SK-N-SH (cell line): ENCODE data around the gene SLC10A7. TPM values are rescaled to one million over a fixed set of nuclear protein-coding genes. Genes with fewer than 3 reads are reported as not detected.

Experiments used
- CTCF ChIA-PET: fragments of 300-600, 350-600 bp; formaldehyde crosslinking; extraction: SDS; loops from one replicate; lab custom pipeline; 2021; lab: Yijun Ruan, JAX
- POLR2A ChIA-PET: fragments of 350-600 bp; sonication (Branson Sonifier 250); formaldehyde crosslinking; extraction: SDS; loops from one replicate; lab custom pipeline; 2020; ENCODE audit warnings: antibody characterized with exemption, inconsistent platforms; lab: Yijun Ruan, JAX
- DNase-seq: peaks from one replicate; pipeline ENCODE4 v3.0.0; 2012
- H2AFZ ChIP-seq: fragments of 200-600 bp; sonication (generic); 2 replicates; pipeline ENCODE4 v1.8.1; 2016; ENCODE audit warnings: antibody characterized with exemption, mild to moderate bottlenecking, low read depth
- H3F3A ChIP-seq: fragments of 200-600 bp; sonication (generic); replicated peaks from 2 replicates; pipeline ENCODE3; 2016; ENCODE audit warnings: antibody characterized with exemption, mild to moderate bottlenecking; ENCODE audit not compliant: insufficient read depth
- H3K27ac ChIP-seq, 2 experiments: fragments of 200-500 bp in 1 of 2; fragments of 200-600 bp in 1 of 2; sonication (Bioruptor generic) in 1 of 2; sonication (generic), shearing (Covaris generic) in 1 of 2; 2 replicates each; pipeline versions ENCODE4 v1.5.1 to v1.6.1; 2014 to 2016; ENCODE audit warnings: low read depth in 2 of 2, inconsistent platforms in 1 of 2, low read length in 1 of 2, mild to moderate bottlenecking in 1 of 2, mixed read lengths in 1 of 2
- H3K27me3 ChIP-seq: fragments of 200-600 bp; sonication (generic), shearing (Covaris generic); 2 replicates; pipeline ENCODE4 v1.6.1; 2016; ENCODE audit warnings: mixed run types; ENCODE audit not compliant: insufficient read depth
- H3K36me3 ChIP-seq, 2 experiments: fragments of 200-500 bp in 1 of 2; fragments of 200-600 bp in 1 of 2; sonication (Bioruptor generic) in 1 of 2; sonication (generic) in 1 of 2; replicated peaks in 1 of 2; 2 replicates each; pipeline versions ENCODE3 to v1.5.1; 2014 to 2016; ENCODE audit warnings: low read length in 1 of 2, mild to moderate bottlenecking in 1 of 2; ENCODE audit not compliant: insufficient read depth in 2 of 2, control insufficient read depth in 1 of 2
- H3K4me1 ChIP-seq, 2 experiments: fragments of 200-500 bp in 1 of 2; fragments of 200-600 bp in 1 of 2; sonication (Bioruptor generic) in 1 of 2; sonication (generic), shearing (Covaris generic) in 1 of 2; 2 replicates each; pipeline versions ENCODE4 v1.5.1 to v1.6.1; 2014 to 2016; ENCODE audit warnings: low read depth in 1 of 2, low read length in 1 of 2, mixed run types in 1 of 2; ENCODE audit not compliant: insufficient read depth in 2 of 2, control insufficient read depth in 1 of 2
- H3K4me2 ChIP-seq: fragments of 200-600 bp; sonication (generic), shearing (Covaris generic); 2 replicates; pipeline ENCODE4 v1.6.1; 2017; ENCODE audit warnings: mixed run types
- H3K4me3 ChIP-seq, 2 experiments: fragments of 200-500 bp in 1 of 2; fragments of 200-600 bp in 1 of 2; sonication (Bioruptor generic) in 1 of 2; sonication (generic), shearing (Covaris generic) in 1 of 2; 2 replicates each; pipeline versions ENCODE4 v1.5.1 to v1.8.1; 2014 to 2016; ENCODE audit warnings: low read depth in 2 of 2, inconsistent platforms in 1 of 2, low read length in 1 of 2, mild to moderate bottlenecking in 1 of 2, mixed read lengths in 1 of 2, moderate library complexity in 1 of 2
- H3K79me2 ChIP-seq: fragments of 200-600 bp; sonication (generic); 2 replicates; pipeline ENCODE4 v1.8.1; 2017; ENCODE audit warnings: mild to moderate bottlenecking; ENCODE audit not compliant: insufficient read depth
- H3K9ac ChIP-seq: fragments of 200-600 bp; sonication (generic); 2 replicates; pipeline ENCODE4 v1.6.1; 2017; ENCODE audit warnings: mixed run types
- H3K9me2 ChIP-seq: fragments of 200-600 bp; sonication (generic); 2 replicates; pipeline ENCODE4 v1.6.1; 2017; ENCODE audit warnings: mixed run types
- H3K9me3 ChIP-seq: fragments of 200-600 bp; sonication (generic); 2 replicates; pipeline ENCODE4 v1.6.1; 2017; ENCODE audit warnings: mixed run types, mild to moderate bottlenecking, moderate library complexity
- H4K20me1 ChIP-seq: fragments of 200-600 bp; sonication (generic); 2 replicates; pipeline ENCODE4 v1.6.1; 2017; ENCODE audit warnings: mild to moderate bottlenecking, mixed run types; ENCODE audit not compliant: insufficient read depth
- EP300 ChIP-seq, 2 experiments: IDR thresholded peaks; 2 replicates each; pipeline versions ENCODE4 v1.4.0 to v1.6.1; 2012; ENCODE audit warnings: borderline replicate concordance in 1 of 2, low read depth in 1 of 2, low read length in 1 of 2
- FOSL2 ChIP-seq: IDR thresholded peaks from 2 replicates; pipeline ENCODE4 v1.4.0; 2012; ENCODE audit warnings: low read depth, mild to moderate bottlenecking, moderate library complexity, borderline replicate concordance
- GABPA ChIP-seq: IDR thresholded peaks from 2 replicates; pipeline ENCODE4 v1.4.0; 2012; ENCODE audit warnings: low read depth, mild to moderate bottlenecking
- MEF2A ChIP-seq: IDR thresholded peaks from 2 replicates; pipeline ENCODE4 v1.4.0; 2012; ENCODE audit warnings: low read depth, borderline replicate concordance
- PBX3 ChIP-seq: IDR thresholded peaks from 2 replicates; pipeline ENCODE4; 2012
- POLR2AphosphoS5 ChIP-seq: IDR thresholded peaks from 2 replicates; pipeline ENCODE4 v1.6.1; 2012; ENCODE audit warnings: low read depth, low read length
- RAD21 ChIP-seq: IDR thresholded peaks from 2 replicates; pipeline ENCODE4 v1.6.1; 2012; ENCODE audit warnings: mild to moderate bottlenecking, low read length
- TAF1 ChIP-seq: IDR thresholded peaks from 2 replicates; pipeline ENCODE4 v1.6.1; 2012; ENCODE audit warnings: low read depth, mild to moderate bottlenecking, low read length, moderate library complexity, borderline replicate concordance
- USF1 ChIP-seq: IDR thresholded peaks from 2 replicates; pipeline ENCODE4 v1.4.0; 2012; ENCODE audit warnings: low read depth, borderline replicate concordance
- WGBS: methylation state at CpG from one replicate; pipeline ENCODE4 v1.1.6; 2017; ENCODE audit warnings: low lambda C conversion rate; 5-methylcytosine and 5-hydroxymethylcytosine counted together
- polyA plus RNA-seq, 3 experiments: library from polyadenylated mRNA; depleted of rRNA; stranded (reverse); fragments of >200 nt; gene quantifications; 2 replicates each; pipeline ENCODE4 v1.2.3, GENCODE V29; 2012
- TF ChIP-seq, protein P1 (sequence below): IDR thresholded peaks from 2 replicates; pipeline ENCODE4 v1.6.1; 2012; ENCODE audit warnings: mild to moderate bottlenecking, low read depth, low read length, moderate library complexity

The SLC10A7 gene
- polyA plus RNA-seq, 1 of the 3 experiments (the other 2 are of a cell fraction) = 3.3 TPM

DNA sequence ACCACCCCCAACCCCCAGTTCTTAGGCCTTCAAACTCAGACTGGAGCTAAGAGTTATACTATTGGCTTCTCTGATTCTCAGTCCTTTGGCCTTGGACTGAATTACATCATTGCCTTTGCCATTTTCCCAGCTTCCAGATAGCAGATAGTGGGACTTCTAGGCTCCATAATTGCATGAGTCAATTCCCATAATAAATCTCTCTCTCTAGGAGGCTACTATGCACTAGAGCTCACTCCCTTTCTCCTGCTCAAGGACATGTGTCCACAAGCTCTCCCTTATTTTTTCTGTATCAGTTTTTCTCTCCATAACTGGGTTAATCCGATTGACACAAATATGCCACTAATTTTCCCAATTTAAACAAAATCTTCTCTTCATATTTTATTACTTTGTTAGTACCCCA, 204.0 kb downstream of the SLC10A7 start:
- no peaks in the 10 kb centered on the region for H3K9me2 ChIP-seq
- no peaks in the 10 kb centered on the region for H3K27me3 ChIP-seq
- H3K4me2 ChIP-seq = no peak overlapping the region
- no peak overlapping the region for H3K9ac ChIP-seq
- no peaks in the 10 kb centered on the region for H3K79me2 ChIP-seq
- TF ChIP-seq EP300 (IDR thresholded peaks at IDR 0.05; ENCODE audit: borderline replicate concordance in 1 of 2, low read depth in 1 of 2, low read length in 1 of 2) = no peak
- TF ChIP-seq RAD21 = no peak
- no peak for TF ChIP-seq TAF1
- no peak for TF ChIP-seq GABPA
- no peak for TF ChIP-seq USF1
- no peak for TF ChIP-seq PBX3
- TF ChIP-seq MEF2A = no peak
- no peaks in the 10 kb centered on the region for H3K9me3 ChIP-seq
- H3K27ac ChIP-seq = no peak overlapping the region
- no peak for DNase-seq
- H3K4me3 ChIP-seq = no peak overlapping the region
- no peaks in the 10 kb centered on the region for H3K36me3 ChIP-seq
- ChIA-PET POLR2A (no interaction called here), CTCF (interaction anchor here (0.8 kb wide), 1 partner anchor 737 kb away, joined by 3 read pairs; no protein-coding TSS in a partner anchor)
- H3K4me1 ChIP-seq = no peaks in the 10 kb centered on the region; a peak in 1 of 4 replicates
- H2AFZ ChIP-seq = no peak overlapping the region
- 100% methylated on average over 1 of the region's 1 CpG for WGBS
- no peaks in the 10 kb centered on the region for H3F3A ChIP-seq
- H4K20me1 ChIP-seq = no peaks in the 10 kb centered on the region

DNA sequence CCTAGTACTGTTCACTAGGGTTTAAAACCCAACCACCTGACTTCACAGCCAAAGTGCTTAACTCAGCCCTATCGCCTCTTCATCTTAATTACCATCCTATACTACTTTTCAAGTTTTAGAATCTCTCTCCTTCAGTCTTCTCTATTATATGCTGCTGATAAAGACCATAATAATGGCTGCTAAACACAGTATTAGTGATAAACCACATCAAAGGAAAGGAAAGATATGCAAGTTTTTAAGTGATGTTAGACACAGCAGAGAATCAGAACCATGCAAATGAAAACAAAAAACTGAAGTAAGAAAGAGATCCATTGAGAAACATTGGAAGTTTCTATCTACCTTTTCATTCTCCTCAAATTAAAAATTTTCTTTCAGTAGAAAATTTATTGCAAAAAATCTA, 206.6 kb downstream of the SLC10A7 start:
- H3K4me2 ChIP-seq = no peak overlapping the region
- H3K4me1 ChIP-seq = peaks cover 9 to 14% of the 10 kb centered on the region in 2 experiments; a peak in 3 of 4 replicates
- no peaks in the 10 kb centered on the region for H3K79me2 ChIP-seq
- H3K9ac ChIP-seq = no peak overlapping the region
- DNase-seq = no peak
- H3F3A ChIP-seq = no peaks in the 10 kb centered on the region
- H2AFZ ChIP-seq = no peak overlapping the region
- no peak for TF ChIP-seq POLR2AphosphoS5
- TF ChIP-seq, protein P1, sequence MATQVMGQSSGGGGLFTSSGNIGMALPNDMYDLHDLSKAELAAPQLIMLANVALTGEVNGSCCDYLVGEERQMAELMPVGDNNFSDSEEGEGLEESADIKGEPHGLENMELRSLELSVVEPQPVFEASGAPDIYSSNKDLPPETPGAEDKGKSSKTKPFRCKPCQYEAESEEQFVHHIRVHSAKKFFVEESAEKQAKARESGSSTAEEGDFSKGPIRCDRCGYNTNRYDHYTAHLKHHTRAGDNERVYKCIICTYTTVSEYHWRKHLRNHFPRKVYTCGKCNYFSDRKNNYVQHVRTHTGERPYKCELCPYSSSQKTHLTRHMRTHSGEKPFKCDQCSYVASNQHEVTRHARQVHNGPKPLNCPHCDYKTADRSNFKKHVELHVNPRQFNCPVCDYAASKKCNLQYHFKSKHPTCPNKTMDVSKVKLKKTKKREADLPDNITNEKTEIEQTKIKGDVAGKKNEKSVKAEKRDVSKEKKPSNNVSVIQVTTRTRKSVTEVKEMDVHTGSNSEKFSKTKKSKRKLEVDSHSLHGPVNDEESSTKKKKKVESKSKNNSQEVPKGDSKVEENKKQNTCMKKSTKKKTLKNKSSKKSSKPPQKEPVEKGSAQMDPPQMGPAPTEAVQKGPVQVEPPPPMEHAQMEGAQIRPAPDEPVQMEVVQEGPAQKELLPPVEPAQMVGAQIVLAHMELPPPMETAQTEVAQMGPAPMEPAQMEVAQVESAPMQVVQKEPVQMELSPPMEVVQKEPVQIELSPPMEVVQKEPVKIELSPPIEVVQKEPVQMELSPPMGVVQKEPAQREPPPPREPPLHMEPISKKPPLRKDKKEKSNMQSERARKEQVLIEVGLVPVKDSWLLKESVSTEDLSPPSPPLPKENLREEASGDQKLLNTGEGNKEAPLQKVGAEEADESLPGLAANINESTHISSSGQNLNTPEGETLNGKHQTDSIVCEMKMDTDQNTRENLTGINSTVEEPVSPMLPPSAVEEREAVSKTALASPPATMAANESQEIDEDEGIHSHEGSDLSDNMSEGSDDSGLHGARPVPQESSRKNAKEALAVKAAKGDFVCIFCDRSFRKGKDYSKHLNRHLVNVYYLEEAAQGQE = no peak
- no peak for TF ChIP-seq FOSL2
- no peak for TF ChIP-seq GABPA
- no peaks in the 10 kb centered on the region for H3K36me3 ChIP-seq
- WGBS = 94% methylated on average over 1 of the region's 1 CpG
- POLR2A ChIA-PET = no interaction called here
- no peaks in the 10 kb centered on the region for H4K20me1 ChIP-seq
- no peaks in the 10 kb centered on the region for H3K9me3 ChIP-seq
- no peaks in the 10 kb centered on the region for H3K9me2 ChIP-seq
- no peak overlapping the region for H3K27ac ChIP-seq
- CTCF ChIA-PET = no interaction called here
- H3K27me3 ChIP-seq = no peaks in the 10 kb centered on the region
- H3K4me3 ChIP-seq = no peak overlapping the region
